ENCODE results near the gene ELL2.
"Not testable (repeated sequence)": the region's sequence is repeated elsewhere in the genome, so short reads cannot be mapped to it uniquely, and the experiment has no call there.

ELL2 gene

GRCh38 chr5:95906398-95906797 lies 55.3 kb downstream of the ELL2 start:
- DNase-seq: not testable (repeated sequence)

- no peak for DNase-seq
Measured at GRCh38 chr5:95904827-95905226, 56.8 kb downstream of the ELL2 start.

- no peak for DNase-seq
Measured at GRCh38 chr5:95903838-95904237, 57.8 kb downstream of the ELL2 start.

GRCh38 chr5:95901676-95902627 lies 59.7 kb downstream of the ELL2 start:
- no peak for DNase-seq

GRCh38 chr5:95900383-95900958 lies 61.2 kb downstream of the ELL2 start:
- peak; percentile 48 for DNase-seq

- no peak for DNase-seq
Measured at GRCh38 chr5:95899829-95900228, 61.8 kb downstream of the ELL2 start.

- DNase-seq: no peak
Measured at GRCh38 chr5:95899006-95899405, 62.6 kb downstream of the ELL2 start.

- no peak for DNase-seq
Measured at GRCh38 chr5:95895771-95896170, 65.9 kb downstream of the ELL2 start.

GRCh38 chr5:95895251-95895650 lies 66.4 kb downstream of the ELL2 start:
- no peak for DNase-seq

GRCh38 chr5:95892784-95893354 lies 68.8 kb downstream of the ELL2 start:
- DNase-seq: no peak

GRCh38 chr5:95891499-95891898 lies 70.2 kb downstream of the ELL2 start:
- no peak for DNase-seq

- DNase-seq: no peak
Measured at GRCh38 chr5:95889076-95889475, 72.6 kb downstream of the ELL2 start.

- no peak for DNase-seq
Measured at GRCh38 chr5:95887977-95888376, 73.7 kb downstream of the ELL2 start.

GRCh38 chr5:95886340-95887044 lies 75.2 kb downstream of the ELL2 start:
- no peak for DNase-seq

- no peak for DNase-seq
Measured at GRCh38 chr5:95884511-95884910, 77.1 kb downstream of the ELL2 start.

- DNase-seq: no peak
Measured at GRCh38 chr5:95884017-95884325, 77.7 kb downstream of the ELL2 start.

GRCh38 chr5:95883185-95884016 lies 78.2 kb downstream of the ELL2 start:
- DNase-seq: no peak

GRCh38 chr5:95881833-95882232 lies 79.8 kb downstream of the ELL2 start:
- no peak for DNase-seq

- no peak for DNase-seq
Measured at GRCh38 chr5:95880081-95880926, 81.3 kb downstream of the ELL2 start.

GRCh38 chr5:95879661-95880060 lies 82.0 kb downstream of the ELL2 start:
- DNase-seq: no peak
